NCI-H2107 treated with DMSO at 0.1 percent for 48 hours (cell line): ENCODE results near the gene RIN3.

Experiments
- DNase-seq: peaks from one replicate; lab custom pipeline; 2025; ENCODE audit not compliant: unreplicated experiment; lab: John Stamatoyannopoulos, UW

RIN3 gene

GRCh38 chr14:92575061-92575747 is 61.6 kb downstream of the RIN3 start:
- no peak for DNase-seq

- no peak for DNase-seq
Measured at GRCh38 chr14:92575748-92576303, 62.2 kb downstream of the RIN3 start.

GRCh38 chr14:92577321-92577742 is 63.8 kb downstream of the RIN3 start:
- DNase-seq = no peak

- no peak for DNase-seq
Measured at GRCh38 chr14:92578511-92578910, 64.9 kb downstream of the RIN3 start.

GRCh38 chr14:92579244-92579936 is 65.8 kb downstream of the RIN3 start:
- DNase-seq = no peak

GRCh38 chr14:92581206-92581605 is 67.6 kb downstream of the RIN3 start:
- no peak for DNase-seq

- no peak for DNase-seq
Measured at GRCh38 chr14:92581966-92582566, 68.5 kb downstream of the RIN3 start.

- DNase-seq = no peak
Measured at GRCh38 chr14:92582706-92583452, 69.3 kb downstream of the RIN3 start.

GRCh38 chr14:92584220-92584619 is 70.6 kb downstream of the RIN3 start:
- DNase-seq = no peak

GRCh38 chr14:92584816-92585215 is 71.2 kb downstream of the RIN3 start:
- DNase-seq = no peak

- no peak for DNase-seq
Measured at GRCh38 chr14:92585981-92586937, 72.7 kb downstream of the RIN3 start.

- DNase-seq = no peak
Measured at GRCh38 chr14:92586963-92587699, 73.5 kb downstream of the RIN3 start.

GRCh38 chr14:92587700-92588085 is 74.1 kb downstream of the RIN3 start:
- DNase-seq = no peak

- no peak for DNase-seq
Measured at GRCh38 chr14:92589213-92589852, 75.8 kb downstream of the RIN3 start.

GRCh38 chr14:92590176-92590575 is 76.6 kb downstream of the RIN3 start:
- no peak for DNase-seq

GRCh38 chr14:92590941-92591340 is 77.4 kb downstream of the RIN3 start:
- no peak for DNase-seq

- no peak for DNase-seq
Measured at GRCh38 chr14:92591346-92591745, 77.8 kb downstream of the RIN3 start.

GRCh38 chr14:92595267-92595666 is 81.7 kb downstream of the RIN3 start:
- DNase-seq = no peak

- DNase-seq = no peak
Measured at GRCh38 chr14:92596331-92596907, 82.8 kb downstream of the RIN3 start.
